GM12874 (cell line): ENCODE data around the gene CTH.

Experiments used
- CTCF ChIP-seq: IDR thresholded peaks from 2 replicates; pipeline ENCODE4 v1.5.1; 2011; ENCODE audit warnings: low read depth, mild to moderate bottlenecking, control low read depth, low read length, moderate library complexity; ENCODE audit not compliant: insufficient read depth

The CTH gene

GRCh38 chr1:70384542-70384941 is 26.5 kb upstream of the CTH start:
- no peak for TF ChIP-seq CTCF

DNA sequence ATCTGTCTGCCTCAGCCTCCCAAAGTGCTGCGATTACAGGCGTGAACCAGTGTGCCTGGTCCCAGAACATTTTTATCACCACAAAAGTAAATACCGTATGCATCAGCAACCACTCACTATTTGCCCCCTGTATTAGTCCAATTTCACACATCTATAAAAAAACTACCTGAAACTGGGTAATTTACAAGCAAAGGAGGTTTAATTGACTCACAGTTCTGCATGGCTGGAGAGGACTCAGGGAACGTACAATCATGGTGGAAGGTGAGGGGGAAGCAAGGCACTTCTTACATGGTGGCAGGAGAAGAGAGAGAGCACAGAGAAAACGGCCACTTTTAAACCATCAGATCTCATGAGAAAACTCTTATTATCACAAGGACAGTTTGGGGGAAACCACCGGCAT is 25.6 kb upstream of the CTH start:
- TF ChIP-seq CTCF: no peak

GRCh38 chr1:70386121-70386520 is 24.9 kb upstream of the CTH start:
- no peak for TF ChIP-seq CTCF

- TF ChIP-seq CTCF: no peak
Observed at GRCh38 chr1:70387507-70387906, 23.6 kb upstream of the CTH start.

GRCh38 chr1:70392626-70393025 is 18.4 kb upstream of the CTH start:
- TF ChIP-seq CTCF: no peak

- TF ChIP-seq CTCF: no peak
Observed at GRCh38 chr1:70396607-70397006, 14.5 kb upstream of the CTH start.

DNA sequence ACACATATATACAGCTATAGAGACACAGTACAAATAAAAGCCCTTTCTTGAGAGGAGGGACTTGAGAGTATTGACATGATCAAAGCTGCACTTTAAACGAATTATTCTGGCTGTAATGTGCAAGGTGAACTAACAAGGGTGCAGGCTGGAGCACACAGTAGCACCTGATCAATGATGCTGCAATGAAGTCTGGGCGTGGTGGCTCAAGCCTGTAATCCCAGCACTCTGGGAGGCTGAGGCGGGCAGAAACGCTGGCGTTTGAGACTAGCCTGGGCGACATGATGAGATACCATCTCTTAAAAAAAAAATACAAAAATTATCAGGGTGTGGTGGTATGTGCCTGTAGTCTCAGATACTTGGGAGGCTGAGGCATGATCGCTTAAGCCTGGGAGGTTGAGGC is 14.1 kb upstream of the CTH start:
- TF ChIP-seq CTCF: no peak

DNA sequence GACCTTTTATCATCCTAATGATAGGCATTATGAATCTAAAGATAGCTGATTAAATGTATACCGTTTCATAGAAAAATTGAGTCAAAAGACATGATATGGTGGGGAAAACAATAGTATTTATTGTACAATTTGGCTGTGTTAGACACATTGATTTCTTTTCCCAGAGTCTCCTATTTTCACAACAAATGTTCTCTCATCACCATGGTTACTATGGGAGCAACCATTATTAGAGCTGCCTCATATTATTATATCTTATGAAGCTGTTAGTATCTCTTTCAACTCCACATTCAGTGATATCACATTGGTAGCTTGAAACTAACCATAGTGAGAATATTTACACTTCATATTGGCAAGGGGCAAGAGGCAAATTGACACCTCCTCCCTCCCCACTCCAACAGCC is 10.7 kb upstream of the CTH start:
- no peak for TF ChIP-seq CTCF
